OCI-LY3 (cell line): ENCODE data around the gene SERPINB13.

Source experiments
- CTCF ChIP-seq: fragments of 200-600, 300-600 bp; sonication (generic); IDR thresholded peaks from 2 replicates; pipeline ENCODE4 v1.5.1; 2014; ENCODE audit warnings: antibody characterized with exemption, low read length, low read depth
- EZH2phosphoT487 ChIP-seq: fragments of 200-600 bp; shearing (Covaris generic); IDR thresholded peaks from 2 replicates; pipeline ENCODE4 v1.6.1; 2018; ENCODE audit warnings: antibody characterized with exemption, mixed run types, low read depth

- TF ChIP-seq CTCF (no peak), EZH2phosphoT487 (no peak)
These were observed 19.3 kb upstream of the SERPINB13 start for GRCh38 chr18:63567825-63568224.
